ENCODE results near the gene NADK. TPM values are rescaled to one million over a fixed set of nuclear protein-coding genes. Genes with fewer than 3 reads are reported as not detected.
"Not testable (repeated sequence)": the region's sequence is repeated elsewhere in the genome, so short reads cannot be mapped to it uniquely, and the experiment has no call there.

The NADK gene
- total RNA-seq, 1 experiment from 2014 or later: 86.2 TPM

DNA sequence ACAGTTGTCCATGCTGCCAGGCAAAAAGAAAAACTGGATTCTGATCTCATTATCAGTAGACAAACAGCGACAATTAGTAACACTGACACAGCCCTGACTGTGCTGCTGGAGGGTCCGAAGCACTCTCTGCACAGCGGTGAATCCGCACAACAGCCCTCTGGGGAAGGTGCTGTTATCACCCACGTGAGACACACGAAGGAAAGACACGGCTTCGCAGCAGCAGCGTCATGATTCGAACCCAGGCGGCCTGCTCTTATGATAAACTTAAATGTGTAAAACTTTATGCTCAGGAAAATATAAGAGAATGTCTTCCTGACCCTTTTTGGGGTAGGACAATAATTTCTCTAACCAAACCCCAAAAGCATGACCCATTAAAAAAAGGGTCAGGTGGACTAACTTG lies 35.7 kb downstream of the NADK start:
- H3K4me3 ChIP-seq (ENCODE audit: low read depth, low read length, poor library complexity, severe bottlenecking); H3K27ac ChIP-seq (ENCODE audit: low read depth, low read length, poor library complexity, severe bottlenecking); H3K4me1 ChIP-seq (ENCODE audit: insufficient read depth, low read length, poor library complexity, severe bottlenecking); H3K9me3 ChIP-seq (ENCODE audit: low read depth, low read length, poor library complexity, severe bottlenecking); CTCF ChIA-PET; H3K27me3 ChIP-seq (replicated peaks; ENCODE audit: insufficient read depth, low read depth, low read length, poor library complexity); BruUV-seq (replicated peaks); DNase-seq (ENCODE audit: low spot score); H3K36me3 ChIP-seq (ENCODE audit: insufficient read depth, low read length, poor library complexity, severe bottlenecking): not testable (repeated sequence)
- POLR2A ChIA-PET (ENCODE audit: low non-redundant PET): interaction anchor here (0.6 kb wide), 1 partner anchor 431 kb away, joined by 4 read pairs; no protein-coding TSS in a partner anchor
- intact Hi-C loops (cut with micrococcal nuclease; ENCODE audit: unreplicated experiment): loop anchor here (10.0 kb wide), 1 partner anchor 48 kb away; the partner anchor contains the start of gene SLC35E2B

DNA sequence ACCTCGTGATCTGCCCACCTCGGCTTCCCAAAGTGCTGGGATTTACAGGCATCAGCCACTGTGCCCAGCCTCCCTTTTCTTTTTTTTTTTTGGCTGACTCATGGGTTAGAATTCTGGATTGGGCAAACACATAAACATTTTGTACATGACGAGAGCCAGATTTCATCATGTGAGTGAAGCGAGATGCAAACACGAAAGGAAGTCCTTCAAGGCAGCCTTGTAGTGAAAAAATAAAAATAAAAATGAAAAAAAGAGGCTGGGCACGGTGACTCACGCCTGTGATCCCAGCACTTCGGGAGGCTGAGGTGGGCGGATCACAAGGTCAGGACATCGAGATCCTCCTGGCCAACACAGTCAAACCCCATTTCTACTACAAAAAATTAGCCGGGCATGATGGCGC lies 37.3 kb downstream of the NADK start:
- H3K27ac ChIP-seq (ENCODE audit: low read depth, low read length, poor library complexity, severe bottlenecking); CTCF ChIA-PET; H3K4me1 ChIP-seq (ENCODE audit: insufficient read depth, low read length, poor library complexity, severe bottlenecking); H3K9me3 ChIP-seq (ENCODE audit: low read depth, low read length, poor library complexity, severe bottlenecking); H3K4me3 ChIP-seq (ENCODE audit: low read depth, low read length, poor library complexity, severe bottlenecking); H3K36me3 ChIP-seq (ENCODE audit: insufficient read depth, low read length, poor library complexity, severe bottlenecking); POLR2A ChIA-PET (ENCODE audit: low non-redundant PET); BruUV-seq (replicated peaks); H3K27me3 ChIP-seq (replicated peaks; ENCODE audit: insufficient read depth, low read depth, low read length, poor library complexity); DNase-seq (ENCODE audit: low spot score): not testable (repeated sequence)
- intact Hi-C loops (cut with micrococcal nuclease; ENCODE audit: unreplicated experiment): loop anchor here (10.0 kb wide), 1 partner anchor 46 kb away; the partner anchor contains the start of gene SLC35E2B

DNA sequence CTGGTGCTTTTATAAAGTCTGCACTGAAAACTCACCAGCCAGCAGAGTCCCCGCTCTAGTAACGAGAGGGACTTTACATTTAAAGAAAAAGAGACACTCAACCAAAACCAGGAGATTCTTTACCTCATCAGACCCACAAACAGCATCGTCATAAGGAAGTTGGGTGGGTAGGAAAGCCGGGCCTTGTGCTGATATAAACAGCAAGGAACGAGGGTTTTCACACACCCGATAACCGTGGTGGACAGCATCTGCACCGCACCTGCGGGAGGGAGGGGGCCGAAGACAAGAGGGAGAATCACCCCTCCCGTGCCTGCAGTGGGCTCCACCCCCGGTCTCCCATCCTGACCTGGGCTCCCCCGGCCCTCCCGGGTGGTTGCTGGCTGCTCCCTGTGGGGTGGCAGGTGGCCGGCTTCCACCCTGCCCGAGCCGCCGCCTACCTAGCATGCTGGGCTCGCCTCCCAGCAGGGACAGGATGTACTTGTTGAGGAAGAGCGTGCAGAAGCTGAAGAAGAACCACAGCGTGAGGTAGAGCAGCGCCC lies 39.4 kb downstream of the NADK start:
- BruUV-seq (replicated peaks); H3K4me3 ChIP-seq (ENCODE audit: low read depth, low read length, poor library complexity, severe bottlenecking); intact Hi-C loops (cut with micrococcal nuclease; ENCODE audit: unreplicated experiment); CTCF ChIA-PET; H3K27ac ChIP-seq (ENCODE audit: low read depth, low read length, poor library complexity, severe bottlenecking); DNase-seq (ENCODE audit: low spot score); H3K36me3 ChIP-seq (ENCODE audit: insufficient read depth, low read length, poor library complexity, severe bottlenecking); H3K27me3 ChIP-seq (replicated peaks; ENCODE audit: insufficient read depth, low read depth, low read length, poor library complexity); H3K9me3 ChIP-seq (ENCODE audit: low read depth, low read length, poor library complexity, severe bottlenecking); POLR2A ChIA-PET (ENCODE audit: low non-redundant PET); H3K4me1 ChIP-seq (ENCODE audit: insufficient read depth, low read length, poor library complexity, severe bottlenecking): not testable (repeated sequence)

DNA sequence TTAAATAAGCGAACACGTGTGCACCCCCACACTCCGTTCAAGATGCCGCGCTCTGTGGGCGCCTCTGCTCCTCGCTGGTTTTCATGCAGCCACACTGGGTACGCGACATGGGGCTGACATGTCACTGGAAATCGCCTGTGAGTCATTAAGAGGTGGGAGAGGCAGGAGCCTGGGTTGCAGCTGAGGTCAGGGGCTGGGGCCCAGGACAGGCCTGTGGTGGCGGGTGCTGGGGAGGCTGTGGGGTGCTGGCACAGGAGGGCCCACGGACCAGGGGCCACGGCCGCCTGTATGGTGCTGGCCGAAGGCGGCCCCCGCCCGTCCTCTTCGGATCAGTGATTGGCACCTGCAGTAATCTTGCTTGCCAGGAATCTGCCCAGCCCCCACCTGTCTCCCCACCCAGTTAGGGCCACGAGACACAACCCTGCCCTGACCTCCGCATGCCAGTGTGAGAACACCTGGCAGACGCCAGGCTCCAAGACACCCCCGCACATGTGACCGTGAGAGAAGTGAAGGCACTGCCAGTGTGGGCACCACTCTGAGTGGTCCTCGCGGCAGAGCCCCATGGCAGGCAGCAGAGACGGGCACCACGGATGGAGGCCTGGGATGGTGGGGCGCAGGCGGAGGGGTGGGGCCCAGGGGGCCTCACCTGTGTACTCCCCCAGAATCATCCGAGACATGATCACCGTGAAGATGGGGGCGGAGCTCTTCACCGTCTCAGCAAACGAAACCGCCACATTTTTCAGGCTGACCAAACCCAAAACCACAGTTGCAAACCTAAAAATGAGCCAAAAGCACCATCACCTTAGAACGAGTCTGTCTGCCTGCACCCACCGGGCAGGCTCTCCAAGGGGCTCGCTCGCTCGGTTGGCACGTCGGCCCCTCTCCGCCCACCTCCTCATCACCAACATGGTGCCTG lies 40.3 kb downstream of the NADK start:
- DNase-seq (ENCODE audit: low spot score); H3K36me3 ChIP-seq (ENCODE audit: insufficient read depth, low read length, poor library complexity, severe bottlenecking); H3K4me3 ChIP-seq (ENCODE audit: low read depth, low read length, poor library complexity, severe bottlenecking); H3K9me3 ChIP-seq (ENCODE audit: low read depth, low read length, poor library complexity, severe bottlenecking); POLR2A ChIA-PET (ENCODE audit: low non-redundant PET); BruUV-seq (replicated peaks); H3K27ac ChIP-seq (ENCODE audit: low read depth, low read length, poor library complexity, severe bottlenecking); CTCF ChIA-PET; intact Hi-C loops (cut with micrococcal nuclease; ENCODE audit: unreplicated experiment); H3K27me3 ChIP-seq (replicated peaks; ENCODE audit: insufficient read depth, low read depth, low read length, poor library complexity); H3K4me1 ChIP-seq (ENCODE audit: insufficient read depth, low read length, poor library complexity, severe bottlenecking): not testable (repeated sequence)

DNA sequence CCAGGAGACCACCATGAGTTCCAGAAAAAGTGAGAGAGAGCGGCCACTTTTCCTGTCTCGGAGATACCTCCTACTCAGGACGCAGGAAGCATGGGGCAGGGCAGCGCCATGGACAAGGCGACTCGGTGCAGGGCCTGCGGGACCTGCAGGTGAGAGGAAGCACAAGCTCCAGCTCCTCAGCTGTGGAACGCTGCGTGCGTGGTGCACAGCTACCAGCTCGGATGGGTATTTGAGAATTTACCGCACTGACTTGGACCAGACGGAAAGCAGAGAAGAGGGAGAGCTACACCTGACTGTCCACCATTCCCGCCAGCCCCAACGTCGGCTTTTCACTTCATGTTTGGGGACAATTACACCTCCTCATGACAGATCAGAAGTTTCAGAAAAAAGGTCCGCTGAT lies 45.9 kb downstream of the NADK start:
- POLR2A ChIA-PET (ENCODE audit: low non-redundant PET): interaction anchor here (0.6 kb wide), 1 partner anchor 22 kb away, joined by 3 read pairs; no protein-coding TSS in a partner anchor
- intact Hi-C loops (cut with micrococcal nuclease; ENCODE audit: unreplicated experiment): no loop called here
- no TSS peak for BruUV-seq (replicated peaks)
- no peaks in the 10 kb centered on the region for H3K9me3 ChIP-seq (ENCODE audit: low read depth, low read length, poor library complexity, severe bottlenecking)
- DNase-seq (ENCODE audit: low spot score): no peak
- CTCF ChIA-PET: no interaction called here
- H3K4me1 ChIP-seq (ENCODE audit: insufficient read depth, low read length, poor library complexity, severe bottlenecking): no peaks in the 10 kb centered on the region
- no peak overlapping the region for H3K4me3 ChIP-seq (ENCODE audit: low read depth, low read length, poor library complexity, severe bottlenecking)
- TF ChIP-seq, protein P1, sequence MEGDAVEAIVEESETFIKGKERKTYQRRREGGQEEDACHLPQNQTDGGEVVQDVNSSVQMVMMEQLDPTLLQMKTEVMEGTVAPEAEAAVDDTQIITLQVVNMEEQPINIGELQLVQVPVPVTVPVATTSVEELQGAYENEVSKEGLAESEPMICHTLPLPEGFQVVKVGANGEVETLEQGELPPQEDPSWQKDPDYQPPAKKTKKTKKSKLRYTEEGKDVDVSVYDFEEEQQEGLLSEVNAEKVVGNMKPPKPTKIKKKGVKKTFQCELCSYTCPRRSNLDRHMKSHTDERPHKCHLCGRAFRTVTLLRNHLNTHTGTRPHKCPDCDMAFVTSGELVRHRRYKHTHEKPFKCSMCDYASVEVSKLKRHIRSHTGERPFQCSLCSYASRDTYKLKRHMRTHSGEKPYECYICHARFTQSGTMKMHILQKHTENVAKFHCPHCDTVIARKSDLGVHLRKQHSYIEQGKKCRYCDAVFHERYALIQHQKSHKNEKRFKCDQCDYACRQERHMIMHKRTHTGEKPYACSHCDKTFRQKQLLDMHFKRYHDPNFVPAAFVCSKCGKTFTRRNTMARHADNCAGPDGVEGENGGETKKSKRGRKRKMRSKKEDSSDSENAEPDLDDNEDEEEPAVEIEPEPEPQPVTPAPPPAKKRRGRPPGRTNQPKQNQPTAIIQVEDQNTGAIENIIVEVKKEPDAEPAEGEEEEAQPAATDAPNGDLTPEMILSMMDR (conservative IDR thresholded peaks at IDR 0.05; ENCODE audit: low read depth, low read length): no peak
- TF ChIP-seq EZH2 (IDR thresholded peaks at IDR 0.05; ENCODE audit: borderline replicate concordance, low read depth, low read length, poor library complexity, severe bottlenecking): no peak
- H3K27me3 ChIP-seq (replicated peaks; ENCODE audit: insufficient read depth, low read depth, low read length, poor library complexity): no peaks in the 10 kb centered on the region
- peaks cover 16% of the 10 kb centered on the region for H3K36me3 ChIP-seq (ENCODE audit: insufficient read depth, low read length, poor library complexity, severe bottlenecking)
- H3K27ac ChIP-seq (ENCODE audit: low read depth, low read length, poor library complexity, severe bottlenecking): no peak overlapping the region

Measured in A673 (cell line).